GM23338 (cell line): ENCODE measurements around the gene AGAP1. TPM values are rescaled to one million over a fixed set of nuclear protein-coding genes. Genes with fewer than 3 reads are reported as not detected.

ENCODE experiments used
- ATAC-seq: fragments of 200-7000 bp; cut with Tn5 transposase; 3 replicates; pipeline ENCODE4 v1.9.1; 2020
- DNase-seq: peaks from one replicate; pipeline ENCODE4 v3.0.0-alpha.2; 2015; ENCODE audit warnings: low spot score
- H2AFZ ChIP-seq: fragments of 200-600 bp; sonication (generic); 2 replicates; pipeline ENCODE4 v1.8.0; 2016; ENCODE audit warnings: antibody characterized with exemption, mild to moderate bottlenecking, moderate library complexity
- H3F3A ChIP-seq: fragments of 200-600 bp; sonication (generic); replicated peaks from 2 replicates; pipeline ENCODE4 v1.8.0; 2017; ENCODE audit warnings: antibody characterized with exemption, mixed run types, low read depth
- H3K27ac ChIP-seq: fragments of 200-600 bp; sonication (generic); 2 replicates; pipeline ENCODE4 v1.6.1; 2016; ENCODE audit warnings: low read depth
- H3K27me3 ChIP-seq: fragments of 200-600 bp; sonication (generic); 2 replicates; pipeline ENCODE4 v1.8.0; 2016; ENCODE audit warnings: mild to moderate bottlenecking, mixed run types, moderate library complexity; ENCODE audit not compliant: insufficient read depth
- H3K36me3 ChIP-seq: fragments of 200-600 bp; sonication (generic); 2 replicates; pipeline ENCODE4 v1.8.0; 2016; ENCODE audit warnings: mild to moderate bottlenecking; ENCODE audit not compliant: insufficient read depth
- H3K4me1 ChIP-seq: fragments of 200-600 bp; sonication (generic); 2 replicates; pipeline ENCODE4 v1.8.0; 2016; ENCODE audit warnings: mild to moderate bottlenecking, moderate library complexity; ENCODE audit not compliant: insufficient read depth
- H3K4me2 ChIP-seq: fragments of 200-600 bp; sonication (generic); 2 replicates; pipeline ENCODE4 v1.7.1; 2017; ENCODE audit warnings: mixed run types
- H3K4me3 ChIP-seq: fragments of 200-600 bp; sonication (generic); 2 replicates; pipeline ENCODE4 v1.6.1; 2016; ENCODE audit warnings: mixed run types
- H3K79me2 ChIP-seq: fragments of 200-600 bp; sonication (generic); replicated peaks from 2 replicates; pipeline ENCODE4 v1.8.0; 2017; ENCODE audit warnings: mild to moderate bottlenecking; ENCODE audit not compliant: insufficient read depth
- H3K9me2 ChIP-seq: fragments of 200-600 bp; sonication (generic); 2 replicates; pipeline ENCODE4 v1.8.0; 2017; ENCODE audit not compliant: insufficient read depth
- H4K20me1 ChIP-seq: fragments of 200-600 bp; sonication (generic); replicated peaks from 2 replicates; pipeline ENCODE4 v1.8.0; 2017; ENCODE audit warnings: mild to moderate bottlenecking; ENCODE audit not compliant: insufficient read depth
- H3K27ac Mint-ChIP-seq: 2 replicates; pipeline ENCODE4 v1.8.0; 2020; ENCODE audit warnings: inconsistent platforms, mild to moderate bottlenecking, moderate library complexity, mixed read lengths
- H3K27me3 Mint-ChIP-seq: 3 replicates; pipeline ENCODE4 v1.8.0; 2022; ENCODE audit warnings: low read depth, mild to moderate bottlenecking, moderate library complexity, mixed read lengths, inconsistent platforms; ENCODE audit not compliant: insufficient read depth, poor library complexity
- H3K36me3 Mint-ChIP-seq: 3 replicates; pipeline ENCODE4 v1.8.0; 2021; ENCODE audit warnings: low read depth, mild to moderate bottlenecking, inconsistent platforms, moderate library complexity, mixed read lengths
- H3K4me1 Mint-ChIP-seq: 3 replicates; pipeline ENCODE4 v1.8.0; 2020; ENCODE audit warnings: mild to moderate bottlenecking, inconsistent platforms, mixed read lengths
- H3K4me3 Mint-ChIP-seq: 3 replicates; pipeline ENCODE4 v1.8.0; 2021; ENCODE audit warnings: moderate library complexity, mild to moderate bottlenecking, inconsistent platforms, mixed read lengths
- H3K9me3 Mint-ChIP-seq: 3 replicates; pipeline ENCODE4 v1.8.0; 2020; ENCODE audit warnings: moderate library complexity, mild to moderate bottlenecking, inconsistent platforms, mixed read lengths
- CREB1 ChIP-seq: fragments of 250-450 bp; sonication (Bioruptor Pico); IDR thresholded peaks from 2 replicates; pipeline ENCODE4 v1.5.0; 2020; ENCODE audit warnings: low read depth, mild to moderate bottlenecking, moderate library complexity
- EZH2 ChIP-seq: fragments of 200-600 bp; sonication (generic); IDR thresholded peaks from one replicate; pipeline ENCODE4 v1.8.0; 2017; ENCODE audit warnings: antibody characterized with exemption, mild to moderate bottlenecking, low read depth; ENCODE audit not compliant: unreplicated experiment
- EZH2phosphoT487 ChIP-seq: fragments of 200-600 bp; sonication (generic); IDR thresholded peaks from one replicate; pipeline ENCODE4 v1.8.1; 2018; ENCODE audit warnings: antibody characterized with exemption; ENCODE audit not compliant: unreplicated experiment
- JUNB ChIP-seq: IDR thresholded peaks from one replicate; pipeline ENCODE4 v1.6.1; 2016; ENCODE audit warnings: antibody characterized with exemption; ENCODE audit not compliant: unreplicated experiment
- NANOG ChIP-seq: IDR thresholded peaks from 2 replicates; pipeline ENCODE4 v1.6.1; 2016; ENCODE audit warnings: antibody characterized with exemption, borderline replicate concordance
- POLR2AphosphoS5 ChIP-seq: IDR thresholded peaks from 2 replicates; pipeline ENCODE4 v1.6.1; 2016; ENCODE audit warnings: antibody characterized with exemption, low read depth
- STAT1 ChIP-seq: IDR thresholded peaks from one replicate; pipeline ENCODE4 v1.6.1; 2016; ENCODE audit warnings: antibody characterized with exemption; ENCODE audit not compliant: unreplicated experiment
- ZNF114 ChIP-seq: fragments of 250-450 bp; sonication (Bioruptor Pico); IDR thresholded peaks from 2 replicates; pipeline ENCODE4 v1.5.0; 2020; ENCODE audit warnings: mild to moderate bottlenecking, moderate library complexity
- ZNF331 ChIP-seq: fragments of 250-450 bp; sonication (Bioruptor Pico); IDR thresholded peaks from 2 replicates; pipeline ENCODE4 v1.5.0; 2020; ENCODE audit warnings: low read depth, mild to moderate bottlenecking, moderate library complexity
- polyA plus RNA-seq: library from polyadenylated mRNA; unstranded; fragments of >200 nt; fragmentation: Nextera tagmentation; extraction: Ambion mirVana; gene quantifications from 2 replicates; pipeline ENCODE4 v1.2.1, GENCODE V29; 2016
- total RNA-seq: library from RNA; depleted of rRNA; stranded (reverse); fragments of >200 nt; shearing (Covaris generic); gene quantifications from 2 replicates; pipeline ENCODE4 v1.2.3, GENCODE V29; 2014
- TF ChIP-seq, protein P1 (sequence below): fragments of 250-450 bp; sonication (Bioruptor Pico); IDR thresholded peaks from 2 replicates; pipeline ENCODE4 v1.5.0; 2020; ENCODE audit warnings: mild to moderate bottlenecking, moderate library complexity
- TF ChIP-seq, protein P2 (sequence below): IDR thresholded peaks from 2 replicates; pipeline ENCODE4 v1.6.1; 2016; ENCODE audit warnings: antibody characterized with exemption
- TF ChIP-seq, protein P3 (sequence below): IDR thresholded peaks from one replicate; pipeline ENCODE4 v1.6.1; 2018; ENCODE audit warnings: antibody characterized with exemption; ENCODE audit not compliant: unreplicated experiment
- TF ChIP-seq, protein P4 (sequence below), 2 experiments: fragments of 200-600 bp in 1 of 2; sonication (generic) in 1 of 2; conservative IDR thresholded peaks; 2 replicates each; pipeline versions ENCODE4 v1.5.1 to v1.6.1; 2016 to 2017; ENCODE audit warnings: antibody characterized with exemption in 2 of 2, low read depth in 2 of 2, mild to moderate bottlenecking in 2 of 2, moderate library complexity in 1 of 2

AGAP1 gene
- total and polyA plus RNA-seq, 2 experiments from 2014 or later = 13.3 to 27.9 TPM

DNA sequence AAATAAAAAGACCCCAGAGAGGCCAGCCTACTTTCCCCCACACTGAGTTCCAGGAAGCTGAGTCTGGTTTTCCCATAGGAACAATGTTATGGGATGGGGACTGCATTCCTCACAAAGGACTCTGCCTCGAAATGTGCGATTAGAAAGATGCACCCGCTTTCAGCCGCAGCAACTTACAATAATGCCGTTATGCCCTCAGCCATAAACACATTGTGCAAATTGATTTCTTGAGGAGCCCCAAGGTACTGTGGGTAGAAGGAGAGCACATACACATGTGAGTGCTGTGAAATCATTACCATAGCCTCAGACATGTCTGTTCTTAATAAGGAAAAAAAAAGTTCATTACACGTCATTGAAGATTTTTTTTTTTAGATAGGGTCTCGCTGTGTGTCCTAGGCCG, 64.7 kb downstream of the AGAP1 start:
- no peak overlapping the region for H3K27ac Mint-ChIP-seq
- H3K9me2 ChIP-seq = peaks cover 6% of the 10 kb centered on the region; the same call in 1 of the 2 replicates
- H3K4me1 Mint-ChIP-seq = peaks cover 44% of the 10 kb centered on the region
- H3K36me3 ChIP-seq = no peaks in the 10 kb centered on the region; the same call in 1 of the 2 replicates
- H3K27me3 Mint-ChIP-seq = peaks cover 18% of the 10 kb centered on the region
- H3K4me2 ChIP-seq = no peak overlapping the region
- no peak overlapping the region for H2AFZ ChIP-seq
- ATAC-seq = no peak
- no peak overlapping the region for H3K27ac ChIP-seq
- TF ChIP-seq, protein P1, sequence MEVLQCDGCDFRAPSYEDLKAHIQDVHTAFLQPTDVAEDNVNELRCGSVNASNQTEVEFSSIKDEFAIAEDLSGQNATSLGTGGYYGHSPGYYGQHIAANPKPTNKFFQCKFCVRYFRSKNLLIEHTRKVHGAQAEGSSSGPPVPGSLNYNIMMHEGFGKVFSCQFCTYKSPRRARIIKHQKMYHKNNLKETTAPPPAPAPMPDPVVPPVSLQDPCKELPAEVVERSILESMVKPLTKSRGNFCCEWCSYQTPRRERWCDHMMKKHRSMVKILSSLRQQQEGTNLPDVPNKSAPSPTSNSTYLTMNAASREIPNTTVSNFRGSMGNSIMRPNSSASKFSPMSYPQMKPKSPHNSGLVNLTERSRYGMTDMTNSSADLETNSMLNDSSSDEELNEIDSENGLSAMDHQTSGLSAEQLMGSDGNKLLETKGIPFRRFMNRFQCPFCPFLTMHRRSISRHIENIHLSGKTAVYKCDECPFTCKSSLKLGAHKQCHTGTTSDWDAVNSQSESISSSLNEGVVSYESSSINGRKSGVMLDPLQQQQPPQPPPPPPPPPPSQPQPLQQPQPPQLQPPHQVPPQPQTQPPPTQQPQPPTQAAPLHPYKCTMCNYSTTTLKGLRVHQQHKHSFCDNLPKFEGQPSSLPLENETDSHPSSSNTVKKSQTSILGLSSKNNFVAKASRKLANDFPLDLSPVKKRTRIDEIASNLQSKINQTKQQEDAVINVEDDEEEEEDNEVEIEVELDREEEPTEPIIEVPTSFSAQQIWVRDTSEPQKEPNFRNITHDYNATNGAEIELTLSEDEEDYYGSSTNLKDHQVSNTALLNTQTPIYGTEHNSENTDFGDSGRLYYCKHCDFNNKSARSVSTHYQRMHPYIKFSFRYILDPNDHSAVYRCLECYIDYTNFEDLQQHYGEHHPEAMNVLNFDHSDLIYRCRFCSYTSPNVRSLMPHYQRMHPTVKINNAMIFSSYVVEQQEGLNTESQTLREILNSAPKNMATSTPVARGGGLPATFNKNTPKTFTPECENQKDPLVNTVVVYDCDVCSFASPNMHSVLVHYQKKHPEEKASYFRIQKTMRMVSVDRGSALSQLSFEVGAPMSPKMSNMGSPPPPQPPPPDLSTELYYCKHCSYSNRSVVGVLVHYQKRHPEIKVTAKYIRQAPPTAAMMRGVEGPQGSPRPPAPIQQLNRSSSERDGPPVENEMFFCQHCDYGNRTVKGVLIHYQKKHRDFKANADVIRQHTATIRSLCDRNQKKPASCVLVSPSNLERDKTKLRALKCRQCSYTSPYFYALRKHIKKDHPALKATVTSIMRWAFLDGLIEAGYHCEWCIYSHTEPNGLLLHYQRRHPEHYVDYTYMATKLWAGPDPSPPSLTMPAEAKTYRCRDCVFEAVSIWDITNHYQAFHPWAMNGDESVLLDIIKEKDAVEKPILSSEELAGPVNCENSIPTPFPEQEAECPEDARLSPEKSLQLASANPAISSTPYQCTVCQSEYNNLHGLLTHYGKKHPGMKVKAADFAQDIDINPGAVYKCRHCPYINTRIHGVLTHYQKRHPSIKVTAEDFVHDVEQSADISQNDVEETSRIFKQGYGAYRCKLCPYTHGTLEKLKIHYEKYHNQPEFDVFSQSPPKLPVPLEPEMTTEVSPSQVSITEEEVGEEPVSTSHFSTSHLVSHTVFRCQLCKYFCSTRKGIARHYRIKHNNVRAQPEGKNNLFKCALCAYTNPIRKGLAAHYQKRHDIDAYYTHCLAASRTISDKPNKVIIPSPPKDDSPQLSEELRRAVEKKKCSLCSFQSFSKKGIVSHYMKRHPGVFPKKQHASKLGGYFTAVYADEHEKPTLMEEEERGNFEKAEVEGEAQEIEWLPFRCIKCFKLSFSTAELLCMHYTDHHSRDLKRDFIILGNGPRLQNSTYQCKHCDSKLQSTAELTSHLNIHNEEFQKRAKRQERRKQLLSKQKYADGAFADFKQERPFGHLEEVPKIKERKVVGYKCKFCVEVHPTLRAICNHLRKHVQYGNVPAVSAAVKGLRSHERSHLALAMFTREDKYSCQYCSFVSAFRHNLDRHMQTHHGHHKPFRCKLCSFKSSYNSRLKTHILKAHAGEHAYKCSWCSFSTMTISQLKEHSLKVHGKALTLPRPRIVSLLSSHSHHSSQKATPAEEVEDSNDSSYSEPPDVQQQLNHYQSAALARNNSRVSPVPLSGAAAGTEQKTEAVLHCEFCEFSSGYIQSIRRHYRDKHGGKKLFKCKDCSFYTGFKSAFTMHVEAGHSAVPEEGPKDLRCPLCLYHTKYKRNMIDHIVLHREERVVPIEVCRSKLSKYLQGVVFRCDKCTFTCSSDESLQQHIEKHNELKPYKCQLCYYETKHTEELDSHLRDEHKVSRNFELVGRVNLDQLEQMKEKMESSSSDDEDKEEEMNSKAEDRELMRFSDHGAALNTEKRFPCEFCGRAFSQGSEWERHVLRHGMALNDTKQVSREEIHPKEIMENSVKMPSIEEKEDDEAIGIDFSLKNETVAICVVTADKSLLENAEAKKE (CRISPR knock-in tag) = no peak
- TF ChIP-seq, protein P2, sequence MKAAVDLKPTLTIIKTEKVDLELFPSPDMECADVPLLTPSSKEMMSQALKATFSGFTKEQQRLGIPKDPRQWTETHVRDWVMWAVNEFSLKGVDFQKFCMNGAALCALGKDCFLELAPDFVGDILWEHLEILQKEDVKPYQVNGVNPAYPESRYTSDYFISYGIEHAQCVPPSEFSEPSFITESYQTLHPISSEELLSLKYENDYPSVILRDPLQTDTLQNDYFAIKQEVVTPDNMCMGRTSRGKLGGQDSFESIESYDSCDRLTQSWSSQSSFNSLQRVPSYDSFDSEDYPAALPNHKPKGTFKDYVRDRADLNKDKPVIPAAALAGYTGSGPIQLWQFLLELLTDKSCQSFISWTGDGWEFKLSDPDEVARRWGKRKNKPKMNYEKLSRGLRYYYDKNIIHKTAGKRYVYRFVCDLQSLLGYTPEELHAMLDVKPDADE = no peak
- TF ChIP-seq EZH2phosphoT487 (no peak), ZNF331 (CRISPR knock-in tag) (no peak), NANOG (no peak), JUNB (no peak), CREB1 (no peak), POLR2AphosphoS5 (no peak), EZH2 (no peak), STAT1 (no peak), ZNF114 (CRISPR knock-in tag) (no peak)
- TF ChIP-seq, protein P3, sequence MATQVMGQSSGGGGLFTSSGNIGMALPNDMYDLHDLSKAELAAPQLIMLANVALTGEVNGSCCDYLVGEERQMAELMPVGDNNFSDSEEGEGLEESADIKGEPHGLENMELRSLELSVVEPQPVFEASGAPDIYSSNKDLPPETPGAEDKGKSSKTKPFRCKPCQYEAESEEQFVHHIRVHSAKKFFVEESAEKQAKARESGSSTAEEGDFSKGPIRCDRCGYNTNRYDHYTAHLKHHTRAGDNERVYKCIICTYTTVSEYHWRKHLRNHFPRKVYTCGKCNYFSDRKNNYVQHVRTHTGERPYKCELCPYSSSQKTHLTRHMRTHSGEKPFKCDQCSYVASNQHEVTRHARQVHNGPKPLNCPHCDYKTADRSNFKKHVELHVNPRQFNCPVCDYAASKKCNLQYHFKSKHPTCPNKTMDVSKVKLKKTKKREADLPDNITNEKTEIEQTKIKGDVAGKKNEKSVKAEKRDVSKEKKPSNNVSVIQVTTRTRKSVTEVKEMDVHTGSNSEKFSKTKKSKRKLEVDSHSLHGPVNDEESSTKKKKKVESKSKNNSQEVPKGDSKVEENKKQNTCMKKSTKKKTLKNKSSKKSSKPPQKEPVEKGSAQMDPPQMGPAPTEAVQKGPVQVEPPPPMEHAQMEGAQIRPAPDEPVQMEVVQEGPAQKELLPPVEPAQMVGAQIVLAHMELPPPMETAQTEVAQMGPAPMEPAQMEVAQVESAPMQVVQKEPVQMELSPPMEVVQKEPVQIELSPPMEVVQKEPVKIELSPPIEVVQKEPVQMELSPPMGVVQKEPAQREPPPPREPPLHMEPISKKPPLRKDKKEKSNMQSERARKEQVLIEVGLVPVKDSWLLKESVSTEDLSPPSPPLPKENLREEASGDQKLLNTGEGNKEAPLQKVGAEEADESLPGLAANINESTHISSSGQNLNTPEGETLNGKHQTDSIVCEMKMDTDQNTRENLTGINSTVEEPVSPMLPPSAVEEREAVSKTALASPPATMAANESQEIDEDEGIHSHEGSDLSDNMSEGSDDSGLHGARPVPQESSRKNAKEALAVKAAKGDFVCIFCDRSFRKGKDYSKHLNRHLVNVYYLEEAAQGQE = no peak
- TF ChIP-seq, protein P4, sequence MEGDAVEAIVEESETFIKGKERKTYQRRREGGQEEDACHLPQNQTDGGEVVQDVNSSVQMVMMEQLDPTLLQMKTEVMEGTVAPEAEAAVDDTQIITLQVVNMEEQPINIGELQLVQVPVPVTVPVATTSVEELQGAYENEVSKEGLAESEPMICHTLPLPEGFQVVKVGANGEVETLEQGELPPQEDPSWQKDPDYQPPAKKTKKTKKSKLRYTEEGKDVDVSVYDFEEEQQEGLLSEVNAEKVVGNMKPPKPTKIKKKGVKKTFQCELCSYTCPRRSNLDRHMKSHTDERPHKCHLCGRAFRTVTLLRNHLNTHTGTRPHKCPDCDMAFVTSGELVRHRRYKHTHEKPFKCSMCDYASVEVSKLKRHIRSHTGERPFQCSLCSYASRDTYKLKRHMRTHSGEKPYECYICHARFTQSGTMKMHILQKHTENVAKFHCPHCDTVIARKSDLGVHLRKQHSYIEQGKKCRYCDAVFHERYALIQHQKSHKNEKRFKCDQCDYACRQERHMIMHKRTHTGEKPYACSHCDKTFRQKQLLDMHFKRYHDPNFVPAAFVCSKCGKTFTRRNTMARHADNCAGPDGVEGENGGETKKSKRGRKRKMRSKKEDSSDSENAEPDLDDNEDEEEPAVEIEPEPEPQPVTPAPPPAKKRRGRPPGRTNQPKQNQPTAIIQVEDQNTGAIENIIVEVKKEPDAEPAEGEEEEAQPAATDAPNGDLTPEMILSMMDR (conservative IDR thresholded peaks at IDR 0.05; ENCODE audit: low read depth in 2 of 2) = no peak
- no peaks in the 10 kb centered on the region for H3F3A ChIP-seq
- H4K20me1 ChIP-seq = peaks cover 8% of the 10 kb centered on the region
- H3K4me3 ChIP-seq = no peak overlapping the region
- peaks cover 100% of the 10 kb centered on the region for H3K79me2 ChIP-seq
- H3K27me3 ChIP-seq = no peaks in the 10 kb centered on the region
- peaks cover 26% of the 10 kb centered on the region for H3K4me1 ChIP-seq
- no peaks in the 10 kb centered on the region for H3K36me3 Mint-ChIP-seq
- no peak overlapping the region for H3K4me3 Mint-ChIP-seq
- no peaks in the 10 kb centered on the region for H3K9me3 Mint-ChIP-seq
- DNase-seq = no peak
